ENCODE measurements around the gene GABBR1. TPM values are rescaled to one million over a fixed set of nuclear protein-coding genes. Genes with fewer than 3 reads are reported as not detected.

GABBR1 gene
- total RNA-seq, 1 experiment from 2014 or later = 36.3 TPM

- Histone ChIP-seq H3K9me2 (ENCODE audit: insufficient read depth) (no peaks in the 10 kb centered on the region), H3K9me3 (ENCODE audit: insufficient read depth, low read depth) (no peaks in the 10 kb centered on the region), H3K79me2 (ENCODE audit: low read depth) (no peaks in the 10 kb centered on the region), H3K27ac (no peak overlapping the region), H2AFZ (no peak overlapping the region), H3K4me3 (no peak overlapping the region), H4K20me1 (ENCODE audit: insufficient read depth) (no peaks in the 10 kb centered on the region), H3K27me3 (ENCODE audit: insufficient read depth, low read depth) (no peaks in the 10 kb centered on the region), H3K36me3 (ENCODE audit: low read depth) (no peaks in the 10 kb centered on the region), H3F3A (ENCODE audit: insufficient read depth, low read depth) (no peaks in the 10 kb centered on the region), H3K4me1 (replicated peaks; ENCODE audit: insufficient read depth) (no peaks in the 10 kb centered on the region), H3K4me2 (no peak overlapping the region)
- intact Hi-C loops (cut with micrococcal nuclease; ENCODE audit: unreplicated experiment) = no loop called here
- no peak for TF ChIP-seq EZH2 (IDR thresholded peaks at IDR 0.05; ENCODE audit: low read depth)
- TF ChIP-seq CTCF (conservative IDR thresholded peaks at IDR 0.05) = no peak
- ChIA-PET CTCF (no interaction called here), POLR2A (ENCODE audit: unreplicated experiment) (no interaction called here)
- BruUV-seq (replicated peaks) = no TSS peak
- no peak for DNase-seq
Observed at GRCh38 chr6:29620630-29621029, 12.4 kb downstream of the GABBR1 start.

GRCh38 chr6:29619578-29620160 lies 13.3 kb downstream of the GABBR1 start:
- CTCF ChIA-PET = no interaction called here
- Histone ChIP-seq H3K79me2 (ENCODE audit: low read depth) (no peaks in the 10 kb centered on the region), H3K9me2 (ENCODE audit: insufficient read depth) (no peaks in the 10 kb centered on the region), H4K20me1 (ENCODE audit: insufficient read depth) (no peaks in the 10 kb centered on the region), H3K9me3 (ENCODE audit: insufficient read depth, low read depth) (no peaks in the 10 kb centered on the region), H3K36me3 (ENCODE audit: low read depth) (no peaks in the 10 kb centered on the region), H3K27me3 (ENCODE audit: insufficient read depth, low read depth) (no peaks in the 10 kb centered on the region), H3K4me2 (no peak overlapping the region), H3K4me3 (no peak overlapping the region), H3K4me1 (replicated peaks; ENCODE audit: insufficient read depth) (no peaks in the 10 kb centered on the region), H3F3A (ENCODE audit: insufficient read depth, low read depth) (no peaks in the 10 kb centered on the region), H3K27ac (no peak overlapping the region), H2AFZ (no peak overlapping the region)
- TF ChIP-seq EZH2 (IDR thresholded peaks at IDR 0.05; ENCODE audit: low read depth) = no peak
- TF ChIP-seq CTCF (conservative IDR thresholded peaks at IDR 0.05) = no peak
- POLR2A ChIA-PET (ENCODE audit: unreplicated experiment) = no interaction called here
- no TSS peak for BruUV-seq (replicated peaks)
- intact Hi-C loops (cut with micrococcal nuclease; ENCODE audit: unreplicated experiment) = no loop called here
- DNase-seq = no peak

DNA sequence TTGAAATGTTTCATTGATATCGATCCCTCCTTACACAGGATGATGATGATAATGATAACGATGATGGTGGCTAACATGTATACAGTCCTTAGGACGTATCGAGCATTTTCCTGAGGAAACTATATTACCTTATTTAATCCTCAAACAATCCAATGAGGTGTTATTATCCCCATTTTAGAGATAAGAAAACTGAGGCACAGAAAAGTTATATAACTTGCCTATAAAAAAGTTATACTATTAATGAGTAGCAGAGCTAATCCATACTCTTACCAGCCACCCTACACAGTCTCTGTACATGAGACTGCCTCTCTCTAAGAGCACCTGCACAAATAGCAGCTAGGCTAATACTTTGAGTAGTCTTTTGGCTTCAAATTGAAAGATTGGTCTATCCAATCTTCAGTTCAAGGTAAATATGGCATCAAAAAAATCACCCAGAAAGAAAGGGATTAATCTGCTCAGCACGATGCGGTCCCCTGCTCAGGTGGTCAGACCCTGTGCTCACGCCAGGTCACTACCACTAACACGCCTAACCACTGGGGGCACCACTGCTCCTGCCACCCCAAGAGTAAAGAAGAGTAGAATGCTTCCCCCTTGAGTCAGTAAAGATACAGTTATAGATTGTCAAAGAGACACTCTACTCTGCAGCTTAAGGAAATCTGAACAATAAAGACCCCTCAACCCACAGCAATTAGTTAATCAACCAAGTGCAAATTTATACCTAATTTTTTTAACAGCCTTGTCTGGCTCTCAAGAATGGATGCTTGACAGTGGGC lies 15.0 kb downstream of the GABBR1 start:
- no peak overlapping the region for H3K4me3 ChIP-seq
- no peaks in the 10 kb centered on the region for H3K9me2 ChIP-seq (ENCODE audit: insufficient read depth)
- no peaks in the 10 kb centered on the region for H3K9me3 ChIP-seq (ENCODE audit: insufficient read depth, low read depth)
- H2AFZ ChIP-seq = no peak overlapping the region
- no peak for DNase-seq
- intact Hi-C loops (cut with micrococcal nuclease; ENCODE audit: unreplicated experiment) = no loop called here
- TF ChIP-seq CTCF (conservative IDR thresholded peaks at IDR 0.05) (no peak; the same call in 1 of the 2 replicates), EZH2 (IDR thresholded peaks at IDR 0.05; ENCODE audit: low read depth) (no peak)
- no peaks in the 10 kb centered on the region for H4K20me1 ChIP-seq (ENCODE audit: insufficient read depth)
- no peaks in the 10 kb centered on the region for H3K79me2 ChIP-seq (ENCODE audit: low read depth)
- H3F3A ChIP-seq (ENCODE audit: insufficient read depth, low read depth) = no peaks in the 10 kb centered on the region
- H3K27me3 ChIP-seq (ENCODE audit: insufficient read depth, low read depth) = no peaks in the 10 kb centered on the region
- ChIA-PET POLR2A (ENCODE audit: unreplicated experiment) (interaction anchor here (0.5 to 0.9 kb wide), 2 partner anchors 15 to 887 kb away, joined by 6 to 19 read pairs; partner anchors contain the start of gene GABBR1), CTCF (no interaction called here)
- H3K36me3 ChIP-seq (ENCODE audit: low read depth) = no peaks in the 10 kb centered on the region
- BruUV-seq (replicated peaks) = no TSS peak
- H3K4me1 ChIP-seq (replicated peaks; ENCODE audit: insufficient read depth) = no peaks in the 10 kb centered on the region
- no peak overlapping the region for H3K4me2 ChIP-seq
- no peak overlapping the region for H3K27ac ChIP-seq
